H4 (cell line): Measurements from ENCODE around the gene AP5M1. TPM values are rescaled to one million over a fixed set of nuclear protein-coding genes. Genes with fewer than 3 reads are reported as not detected.
"Not testable (repeated sequence)": the region's sequence is repeated elsewhere in the genome, so short reads cannot be mapped to it uniquely, and the experiment has no call there.

Source experiments
- DNase-seq: peaks from one replicate; pipeline ENCODE4 v3.0.0-alpha.2; 2015; ENCODE audit warnings: low spot score
- total RNA-seq: library from RNA; depleted of rRNA; stranded (reverse); fragments of >200 nt; shearing (Covaris generic); gene quantifications from 2 replicates; pipeline ENCODE4 v1.2.3, GENCODE V29; 2014

AP5M1 gene
- total RNA-seq, 1 experiment from 2014 or later = 45.6 TPM

DNA sequence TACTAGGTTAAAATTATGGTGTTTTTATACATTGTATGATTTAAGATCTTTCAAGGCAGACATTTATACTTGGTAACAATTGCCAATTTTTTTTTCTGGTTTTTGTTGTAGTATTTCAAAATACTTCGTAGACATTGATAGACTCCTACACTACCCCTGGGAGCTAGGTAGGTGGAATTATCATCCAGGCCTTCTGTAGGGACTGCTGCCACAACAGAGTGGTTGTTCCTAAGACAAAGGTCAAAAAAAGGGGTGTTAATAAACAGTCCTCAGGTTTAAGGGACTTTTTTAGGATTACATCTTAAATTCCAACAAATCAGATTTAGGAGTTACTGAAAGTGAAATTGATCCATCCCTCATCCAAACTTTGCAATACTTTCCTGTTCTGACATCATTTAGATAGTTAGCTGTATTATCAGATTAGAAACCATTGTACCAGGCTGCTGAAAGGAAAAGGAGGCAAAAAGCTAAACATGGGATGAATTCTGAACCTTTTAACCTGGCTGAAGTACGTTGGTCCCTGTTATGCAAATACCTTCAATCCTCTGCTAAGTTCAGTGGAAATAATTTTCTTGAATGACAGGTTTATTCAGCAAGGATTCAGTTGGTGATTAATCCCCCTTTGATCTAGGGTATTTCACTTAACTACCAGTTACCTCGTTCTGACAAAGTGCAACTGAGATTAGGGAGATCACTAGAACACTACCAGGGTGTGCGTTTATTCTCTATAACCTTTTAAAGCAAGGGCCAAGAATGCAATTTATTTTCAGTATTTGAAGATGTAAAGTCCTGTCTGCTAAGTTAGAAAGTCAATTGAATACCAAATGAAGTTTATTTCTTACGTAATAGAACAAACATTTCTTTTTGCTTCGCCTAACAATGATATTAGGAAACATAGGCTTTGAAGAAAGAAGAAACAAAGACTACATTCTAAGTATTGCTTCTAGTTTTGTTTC is 23.2 kb downstream of the AP5M1 start:
- no peak for DNase-seq

DNA sequence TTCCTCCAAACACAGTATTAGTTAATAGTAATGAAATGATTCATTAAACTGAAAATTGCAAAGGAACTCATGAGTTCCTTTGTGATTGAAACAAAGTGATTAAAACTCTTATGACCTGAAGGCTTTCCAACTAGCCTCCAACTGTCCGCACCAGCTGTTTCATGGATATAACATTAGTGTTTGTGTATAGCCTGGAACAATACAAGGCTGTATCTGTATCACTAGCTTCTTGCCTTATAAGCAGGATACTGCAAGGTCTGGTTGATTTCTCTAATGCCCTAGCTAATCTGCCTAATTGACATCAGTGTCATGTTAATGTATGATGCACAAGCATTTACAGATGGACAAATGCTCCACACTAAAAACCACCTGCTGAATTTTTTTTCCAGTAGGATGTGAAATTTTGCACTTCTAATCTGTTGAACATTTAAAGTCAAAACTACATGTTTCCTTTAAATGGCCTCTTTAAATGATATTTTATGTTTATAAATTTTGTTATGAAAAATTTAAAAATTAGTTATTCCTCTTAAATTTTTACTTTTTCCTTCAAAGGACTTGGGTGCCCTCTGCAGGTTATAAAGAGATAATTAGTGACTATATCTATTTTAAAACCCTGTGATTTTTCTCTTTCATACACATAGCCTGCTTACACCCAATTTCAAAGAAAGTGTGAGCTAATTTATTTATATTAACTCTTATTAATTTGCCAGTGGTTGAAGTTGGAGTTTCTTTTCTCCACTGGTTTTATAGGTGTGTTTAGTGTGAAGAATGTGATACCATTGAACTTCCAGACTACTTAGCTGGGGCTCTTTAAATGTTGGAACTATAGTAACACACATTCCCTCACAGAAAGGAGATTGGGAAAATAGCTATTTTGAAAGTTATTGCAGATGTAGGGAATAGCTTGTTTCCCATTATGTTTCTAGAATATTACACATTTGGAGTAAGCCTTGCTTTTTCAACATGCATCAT is 25.4 kb downstream of the AP5M1 start:
- no peak for DNase-seq

DNA sequence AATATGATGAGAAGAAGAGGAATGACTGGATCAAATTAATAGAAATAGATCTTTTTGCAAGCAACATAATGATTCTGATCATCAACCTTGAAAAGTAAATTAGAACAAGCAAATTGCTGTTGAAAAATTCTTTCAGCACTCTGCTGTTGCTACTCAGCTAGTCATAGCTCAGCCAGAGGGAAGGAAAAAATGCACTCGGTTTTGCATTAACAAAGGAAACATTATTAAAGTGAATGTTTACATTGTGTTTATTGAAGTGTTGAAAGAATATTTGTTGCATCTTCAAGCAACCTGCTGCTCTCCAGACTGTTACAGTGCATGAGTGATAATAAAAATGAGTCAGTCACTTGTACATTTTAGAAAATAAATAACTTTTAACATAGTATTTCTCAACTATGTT is 26.5 kb downstream of the AP5M1 start:
- DNase-seq = no peak

DNA sequence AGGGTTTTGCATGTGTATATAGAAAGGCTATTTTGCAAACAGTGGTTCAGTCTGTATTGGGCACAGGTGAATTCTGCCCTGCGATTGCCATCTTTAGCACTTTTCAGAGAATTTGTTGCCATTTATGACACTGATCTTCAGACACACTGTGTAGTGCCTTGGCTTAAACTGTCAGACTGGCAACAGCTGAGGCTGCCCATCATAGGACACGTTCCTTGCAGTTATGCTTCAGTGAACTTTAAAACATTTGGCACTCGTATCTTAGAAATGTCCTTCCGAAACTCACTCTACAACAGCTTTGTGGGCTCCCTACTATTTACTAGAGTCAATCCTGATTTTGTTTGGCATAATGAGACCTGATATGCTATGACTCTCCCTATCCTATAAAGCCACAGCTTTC is 29.1 kb downstream of the AP5M1 start:
- DNase-seq = no peak

GRCh38 chr14:57299511-57299910 is 30.7 kb downstream of the AP5M1 start:
- no peak for DNase-seq

DNA sequence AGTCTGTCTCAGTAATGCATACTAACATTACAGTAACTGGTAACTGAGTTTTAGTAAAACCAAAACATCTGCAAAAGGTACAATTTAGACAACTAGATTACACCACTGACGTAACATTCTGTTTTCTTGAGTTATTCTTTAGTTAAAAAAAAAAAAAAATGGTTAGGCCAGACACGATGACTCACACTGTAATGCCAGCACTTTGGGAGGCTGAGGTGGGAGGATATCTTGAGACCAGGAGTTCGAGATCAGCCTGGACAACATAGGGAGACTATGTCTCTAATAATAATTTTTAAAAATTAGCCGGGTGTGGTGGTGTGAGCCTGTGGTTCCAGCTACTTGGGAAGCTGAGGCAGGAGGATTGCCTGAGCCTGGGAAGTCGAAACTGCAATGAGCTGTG is 34.1 kb downstream of the AP5M1 start:
- peak; percentile 28 for DNase-seq

DNA sequence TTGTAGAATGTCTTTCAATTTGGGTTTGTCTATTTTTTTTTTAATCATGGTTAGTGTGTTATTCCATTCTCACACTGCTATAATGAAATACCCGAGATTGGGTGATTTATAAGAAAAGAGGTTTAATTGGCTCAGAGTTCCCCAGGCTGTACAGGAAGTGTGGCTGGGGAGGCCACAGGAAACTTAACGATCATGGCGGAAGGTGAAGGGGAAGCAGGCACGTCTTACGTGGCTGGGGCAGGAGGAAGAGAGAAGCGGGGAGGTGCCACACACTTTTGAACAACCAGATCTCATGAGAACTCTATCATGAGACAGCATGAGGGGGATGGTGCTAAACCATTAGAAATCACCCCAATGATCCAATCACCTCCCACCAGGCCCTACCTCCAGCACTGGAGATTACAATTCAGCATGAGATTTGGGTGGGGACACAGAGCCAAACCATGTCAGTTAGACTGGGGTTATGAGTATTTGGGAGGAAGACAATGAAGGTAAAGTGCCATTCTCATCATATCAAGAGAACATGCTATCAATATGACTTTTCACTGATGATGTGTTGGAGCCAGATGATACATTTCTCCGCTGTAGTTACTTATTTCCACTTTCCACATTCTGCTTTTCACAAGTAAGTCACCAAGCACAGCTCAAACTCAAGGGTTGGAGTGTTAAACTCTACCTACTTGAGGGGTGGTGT is 45.8 kb downstream of the AP5M1 start:
- DNase-seq = no peak

DNA sequence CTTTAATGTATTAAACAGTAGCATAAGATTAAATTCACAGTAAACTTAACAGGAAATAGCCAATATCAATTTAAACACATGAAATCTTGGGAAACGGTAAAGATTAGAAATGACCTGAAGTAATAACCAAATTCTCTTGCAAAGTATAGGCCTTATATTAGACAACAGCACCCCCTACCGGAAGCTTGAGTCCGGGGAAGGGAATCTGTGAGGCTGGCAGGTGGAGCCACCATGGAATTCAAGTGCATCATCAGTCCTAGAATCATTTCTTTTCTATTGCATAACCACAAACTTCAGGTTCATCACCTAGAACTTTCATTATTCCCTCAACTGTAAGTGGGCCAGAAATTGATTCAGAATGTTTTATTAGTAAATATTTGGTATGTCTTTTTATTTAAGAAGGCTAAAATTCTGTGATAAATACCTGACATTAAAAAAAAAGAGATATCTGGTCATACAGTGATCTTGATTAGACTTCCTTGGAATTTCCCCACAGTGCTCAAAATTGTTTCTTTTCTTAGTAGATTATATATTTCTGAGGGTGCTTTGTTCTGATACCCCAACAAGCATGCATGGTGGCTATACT is 48.6 kb downstream of the AP5M1 start:
- DNase-seq = peak; percentile 57

- no peak for DNase-seq
Observed at GRCh38 chr14:57319636-57320192, 50.9 kb downstream of the AP5M1 start.

DNA sequence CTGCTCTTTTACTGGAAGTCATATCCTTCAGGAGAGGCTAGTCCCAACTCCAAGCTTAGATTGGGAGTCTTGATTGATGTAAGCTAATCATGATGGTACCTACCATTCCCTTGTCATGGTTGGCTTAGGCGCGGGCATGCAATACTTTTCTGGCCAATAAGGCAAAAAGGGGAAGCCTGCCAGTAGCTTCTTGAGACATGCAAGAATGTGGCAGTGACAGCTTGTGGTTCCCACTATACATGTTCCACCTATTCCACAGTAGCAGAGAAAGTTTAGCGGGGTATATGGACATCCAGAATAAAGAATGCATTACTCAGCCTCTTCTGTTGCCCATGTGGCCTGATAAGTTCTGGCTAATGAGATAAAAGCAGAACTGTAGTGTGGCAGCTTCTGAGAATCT is 55.0 kb downstream of the AP5M1 start:
- no peak for DNase-seq

DNA sequence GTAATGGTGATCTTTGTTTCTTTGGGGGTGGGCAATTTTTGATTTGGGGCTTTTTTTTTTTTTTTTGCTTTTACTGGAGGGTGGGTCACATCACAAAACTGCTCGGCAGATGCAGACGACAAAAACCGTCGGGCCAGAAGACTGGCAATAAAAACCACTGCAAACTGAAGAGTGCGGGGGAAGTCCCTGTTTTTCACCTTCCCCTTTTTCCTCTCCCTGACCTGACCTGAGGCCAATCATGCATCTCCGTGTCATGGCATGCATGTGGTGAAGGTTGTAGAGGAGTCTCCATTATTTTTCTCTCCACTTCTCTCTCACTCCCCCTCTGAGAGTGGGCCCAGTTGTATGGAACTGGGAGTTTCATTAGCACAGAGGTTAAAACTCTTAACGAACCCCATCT is 57.5 kb downstream of the AP5M1 start:
- DNase-seq = no peak

DNA sequence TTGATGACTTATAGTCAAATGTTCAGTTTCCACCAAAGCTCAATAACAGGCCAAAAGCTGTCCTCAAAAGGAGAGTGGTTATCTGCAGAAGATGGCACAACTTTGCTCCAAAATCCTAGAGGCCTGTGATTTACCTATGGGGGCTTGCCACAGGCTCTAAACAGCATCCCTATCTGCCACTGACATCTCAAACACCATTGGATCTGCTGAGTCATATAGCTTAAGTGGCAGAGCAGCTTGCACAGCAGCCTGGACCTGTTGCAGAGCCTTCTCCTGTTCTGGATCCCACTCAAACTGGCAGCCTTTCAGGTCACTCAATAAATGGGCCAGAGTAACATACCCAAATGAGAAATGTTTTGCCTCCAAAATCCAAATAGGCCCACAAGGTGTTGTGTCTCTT is 61.1 kb downstream of the AP5M1 start:
- no peak for DNase-seq

GRCh38 chr14:57332475-57332874 is 63.7 kb downstream of the AP5M1 start:
- DNase-seq = peak; percentile 11

GRCh38 chr14:57333726-57334125 is 65.0 kb downstream of the AP5M1 start:
- not testable (repeated sequence) for DNase-seq

DNA sequence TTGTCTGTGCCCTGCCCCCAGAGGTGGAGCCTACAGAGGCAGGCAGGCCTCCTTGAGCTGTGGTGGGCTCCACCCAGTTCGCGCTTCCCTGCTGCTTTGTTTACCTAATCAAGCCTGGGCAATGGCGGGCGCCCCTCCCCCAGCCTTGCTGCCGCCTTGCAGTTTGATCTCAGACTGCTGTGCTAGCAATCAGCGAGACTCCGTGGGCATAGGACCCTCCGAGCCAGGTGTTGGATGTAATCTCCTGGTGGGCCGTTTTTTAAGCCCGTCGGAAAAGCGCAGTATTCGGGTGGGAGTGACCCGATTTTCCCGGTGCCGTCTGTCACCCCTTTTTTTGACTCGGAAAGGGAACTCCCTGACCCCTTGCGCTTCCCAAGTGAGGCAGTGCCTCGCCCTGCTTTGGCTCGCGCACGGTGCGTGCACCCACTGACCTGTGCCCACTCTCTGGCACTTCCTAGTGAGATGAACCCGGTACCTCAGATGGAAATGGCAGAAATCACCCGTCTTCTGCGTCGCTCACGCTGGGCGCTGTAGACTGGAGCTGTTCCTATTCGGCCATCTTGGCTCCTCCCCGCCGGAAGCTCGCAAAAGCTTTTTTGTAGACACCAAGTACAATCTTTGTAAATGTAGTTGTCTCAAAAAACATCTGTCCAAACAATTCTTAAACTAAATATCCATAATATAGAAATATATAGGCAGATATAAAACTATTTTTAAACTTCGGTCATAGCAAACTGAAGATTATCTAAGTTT is 75.0 kb downstream of the AP5M1 start:
- not testable (repeated sequence) for DNase-seq

- no peak for DNase-seq
Observed at GRCh38 chr14:57345106-57345505, 76.3 kb downstream of the AP5M1 start.

DNA sequence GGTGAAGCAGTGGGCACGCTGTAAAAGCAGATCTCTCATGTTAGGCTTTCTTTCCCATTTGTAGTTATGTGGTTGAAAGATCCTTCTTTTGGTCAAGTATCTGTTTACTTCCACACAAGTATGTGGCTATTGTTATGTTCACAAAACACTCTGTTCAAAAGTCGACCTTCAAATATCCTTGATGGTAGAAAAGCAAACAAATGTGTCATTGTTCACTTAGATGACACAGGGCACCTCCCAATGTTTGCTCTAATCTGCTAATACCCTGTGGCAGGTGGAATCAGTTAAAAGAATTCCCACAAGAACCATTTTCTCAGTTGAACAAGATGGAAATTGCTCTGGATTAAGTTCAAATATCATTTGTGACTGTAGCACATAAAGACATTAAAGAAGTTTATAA is 78.0 kb downstream of the AP5M1 start:
- no peak for DNase-seq
